GM12891 (cell line): ENCODE measurements around the gene SLC16A11.
A peak's percentile ranks its signal among the peaks of the same experiment; 100 is the strongest.

Experiments
- DNase-seq: peaks from one replicate; pipeline ENCODE4 v3.0.0; 2011; ENCODE audit warnings: low spot score; ENCODE audit not compliant: insufficient read length
- FAIRE-seq: peaks from 2 replicates; lab custom pipeline; 2011; peaks lifted over from hg19 to GRCh38; lab: Jason Lieb, UNC
- PAX5 ChIP-seq: IDR thresholded peaks from 2 replicates; pipeline ENCODE4 v1.6.1; 2011; ENCODE audit warnings: low read length, moderate library complexity, mild to moderate bottlenecking; ENCODE audit not compliant: insufficient read depth, severe bottlenecking
- POLR2A ChIP-seq: IDR thresholded peaks from 2 replicates; pipeline ENCODE4 v1.6.1; 2011; ENCODE audit warnings: low read depth, low read length, control low read depth
- POLR2AphosphoS5 ChIP-seq: IDR thresholded peaks from 2 replicates; pipeline ENCODE4 v1.6.1; 2011; ENCODE audit warnings: low read depth, low read length, control low read depth
- POU2F2 ChIP-seq: IDR thresholded peaks from 2 replicates; pipeline ENCODE4 v1.6.1; 2011; ENCODE audit warnings: low read depth, mild to moderate bottlenecking, control low read depth, low read length, moderate library complexity
- SPI1 ChIP-seq: IDR thresholded peaks from 2 replicates; pipeline ENCODE4 v1.6.1; 2011; ENCODE audit warnings: low read depth, low read length, control low read depth
- TAF1 ChIP-seq: IDR thresholded peaks from 2 replicates; pipeline ENCODE4 v1.6.1; 2011; ENCODE audit warnings: low read depth, low read length, control low read depth

Gene SLC16A11

GRCh38 chr17:7010523-7010922 lies 33.4 kb downstream of the SLC16A11 start:
- TF ChIP-seq SPI1, result no peak
- TF ChIP-seq POLR2A, result no peak
- TF ChIP-seq POLR2AphosphoS5, result no peak
- TF ChIP-seq TAF1, result no peak
- no peak for TF ChIP-seq PAX5
- no peak for TF ChIP-seq POU2F2
- DNase-seq, result no peak
- no peak for FAIRE-seq

GRCh38 chr17:7007143-7007542 lies 36.7 kb downstream of the SLC16A11 start:
- TF ChIP-seq POLR2AphosphoS5 (no peak), PAX5 (no peak), SPI1 (no peak), POLR2A (no peak), TAF1 (no peak), POU2F2 (no peak)
- FAIRE-seq (no peak), DNase-seq (no peak)

GRCh38 chr17:7005716-7006115 lies 38.2 kb downstream of the SLC16A11 start:
- no peak for DNase-seq
- TF ChIP-seq TAF1 (no peak), PAX5 (no peak), POLR2A (no peak), SPI1 (no peak), POLR2AphosphoS5 (no peak), POU2F2 (no peak)
- no peak for FAIRE-seq

- FAIRE-seq (peak; percentile 83), DNase-seq (peak; percentile 65)
- no peak for TF ChIP-seq POLR2AphosphoS5
- no peak for TF ChIP-seq PAX5
- no peak for TF ChIP-seq TAF1
- no peak for TF ChIP-seq SPI1
- TF ChIP-seq POU2F2, result no peak
- TF ChIP-seq POLR2A, result no peak
These were observed 39.3 kb downstream of the SLC16A11 start for GRCh38 chr17:7004398-7005253.

GRCh38 chr17:7003745-7004144 lies 40.1 kb downstream of the SLC16A11 start:
- DNase-seq (no peak), FAIRE-seq (peak; percentile 71)
- TF ChIP-seq PAX5, result no peak
- no peak for TF ChIP-seq POLR2AphosphoS5
- TF ChIP-seq SPI1, result no peak
- no peak for TF ChIP-seq POLR2A
- no peak for TF ChIP-seq POU2F2
- TF ChIP-seq TAF1, result no peak

GRCh38 chr17:7002288-7003047 lies 41.4 kb downstream of the SLC16A11 start:
- FAIRE-seq (no peak), DNase-seq (no peak)
- TF ChIP-seq POLR2AphosphoS5, result no peak
- TF ChIP-seq PAX5, result no peak
- TF ChIP-seq POLR2A, result no peak
- TF ChIP-seq POU2F2, result no peak

GRCh38 chr17:7001318-7001961 lies 42.5 kb downstream of the SLC16A11 start:
- FAIRE-seq (no peak), DNase-seq (no peak)
- no peak for TF ChIP-seq TAF1
- no peak for TF ChIP-seq SPI1
- TF ChIP-seq POLR2A, result no peak
- no peak for TF ChIP-seq POU2F2
- no peak for TF ChIP-seq POLR2AphosphoS5
- no peak for TF ChIP-seq PAX5

GRCh38 chr17:6998855-6999508 lies 44.9 kb downstream of the SLC16A11 start:
- FAIRE-seq, result no peak
- no peak for TF ChIP-seq SPI1
- TF ChIP-seq POLR2A, result no peak
- no peak for TF ChIP-seq POLR2AphosphoS5
- no peak for TF ChIP-seq POU2F2
- no peak for TF ChIP-seq PAX5
- no peak for TF ChIP-seq TAF1
- no peak for DNase-seq

GRCh38 chr17:6997171-6997570 lies 46.7 kb downstream of the SLC16A11 start:
- TF ChIP-seq POLR2A (no peak), TAF1 (no peak)
- DNase-seq, result no peak
- no peak for FAIRE-seq
